Neural cell (in vitro differentiated cells): Measurements from ENCODE around the gene MARF1.

Experiments
- CTCF ChIP-seq: fragments of 450-650 bp; IDR thresholded peaks from 2 replicates; pipeline ENCODE4 v1.5.1; 2014; ENCODE audit warnings: antibody characterized with exemption, mild to moderate bottlenecking, moderate library complexity; ENCODE audit not compliant: poor library complexity, severe bottlenecking
- EZH2 ChIP-seq: fragments of 200-600, 300-800 bp; shearing (Covaris generic), sonication (generic); IDR thresholded peaks from 2 replicates; pipeline ENCODE4 v1.6.1; 2014; ENCODE audit warnings: antibody characterized with exemption, low read length, borderline replicate concordance, mild to moderate bottlenecking; ENCODE audit not compliant: insufficient read depth, poor library complexity, severe bottlenecking
- POLR2AphosphoS5 ChIP-seq: IDR thresholded peaks from 2 replicates; pipeline ENCODE4 v1.6.1; 2012
- REST ChIP-seq: IDR thresholded peaks from 2 replicates; pipeline ENCODE4 v1.6.1; 2012; ENCODE audit warnings: borderline replicate concordance

GRCh38 chr16:15618392-15618791, 24.6 kb downstream of the MARF1 start:
- TF ChIP-seq POLR2AphosphoS5 (no peak), REST (no peak), CTCF (no peak), EZH2 (no peak)
